HG03064 (cell line): ENCODE measurements around the gene OSBP2.
"Not testable (repeated sequence)": the region's sequence is repeated elsewhere in the genome, so short reads cannot be mapped to it uniquely, and the experiment has no call there.

Experiments used
- ATAC-seq: cut with Tn5 transposase; IDR thresholded peaks from one replicate; pipeline ENCODE4 v1.9.1; 2021; ENCODE audit warnings: low read depth; ENCODE audit not compliant: unreplicated experiment

OSBP2 gene

GRCh38 chr22:30754521-30754920, 59.8 kb downstream of the OSBP2 start:
- ATAC-seq, result no peak

GRCh38 chr22:30754971-30755758, 60.5 kb downstream of the OSBP2 start:
- ATAC-seq, result no peak

GRCh38 chr22:30755759-30756124, 61.1 kb downstream of the OSBP2 start:
- ATAC-seq, result no peak

GRCh38 chr22:30763815-30764673, 69.4 kb downstream of the OSBP2 start:
- ATAC-seq, result no peak

GRCh38 chr22:30767661-30768060, 73.0 kb downstream of the OSBP2 start:
- ATAC-seq, result no peak

- no peak for ATAC-seq
Measured at GRCh38 chr22:30770716-30771115, 76.0 kb downstream of the OSBP2 start.

GRCh38 chr22:30773919-30774318, 79.2 kb downstream of the OSBP2 start:
- ATAC-seq, result no peak

GRCh38 chr22:30774566-30774965, 79.9 kb downstream of the OSBP2 start:
- ATAC-seq, result no peak

- no peak for ATAC-seq
Measured at GRCh38 chr22:30776476-30776875, 81.8 kb downstream of the OSBP2 start.

GRCh38 chr22:30777146-30777545, 82.5 kb downstream of the OSBP2 start:
- ATAC-seq, result not testable (repeated sequence)

GRCh38 chr22:30777587-30777986, 82.9 kb downstream of the OSBP2 start:
- ATAC-seq, result no peak

GRCh38 chr22:30778261-30778660, 83.6 kb downstream of the OSBP2 start:
- no peak for ATAC-seq

GRCh38 chr22:30780026-30780425, 85.4 kb downstream of the OSBP2 start:
- ATAC-seq, result no peak

GRCh38 chr22:30781271-30781875, 86.7 kb downstream of the OSBP2 start:
- ATAC-seq, result no peak

- ATAC-seq, result no peak
Measured at GRCh38 chr22:30782613-30783012, 87.9 kb downstream of the OSBP2 start.

GRCh38 chr22:30783021-30783420, 88.3 kb downstream of the OSBP2 start:
- ATAC-seq, result no peak

GRCh38 chr22:30785527-30785926, 90.9 kb downstream of the OSBP2 start:
- no peak for ATAC-seq

- ATAC-seq, result no peak
Measured at GRCh38 chr22:30790366-30790765, 95.7 kb downstream of the OSBP2 start.

GRCh38 chr22:30792456-30792855, 97.8 kb downstream of the OSBP2 start:
- no peak for ATAC-seq

- no peak for ATAC-seq
Measured at GRCh38 chr22:30795118-30795517, 100.4 kb downstream of the OSBP2 start.

GRCh38 chr22:30801695-30802094, 107.0 kb downstream of the OSBP2 start:
- no peak for ATAC-seq
